Endothelial cell of umbilical vein (primary cell): ENCODE measurements around the gene ATP6V0D1. TPM values are rescaled to one million over a fixed set of nuclear protein-coding genes. Genes with fewer than 3 reads are reported as not detected.
A peak's percentile ranks its signal among the peaks of the same experiment; 100 is the strongest.

ENCODE experiments used
- BruUV-seq: library from RNA; stranded (reverse); fragments of 400-500 nt; replicated peaks from 2 replicates; lab custom pipeline; 2021; lab: Mats Ljungman, UMichigan
- CTCF ChIA-PET: fragments of 300-600, 350-600 bp; sonication (Branson Sonifier 250); formaldehyde crosslinking; loops from one replicate; lab custom pipeline; 2021; ENCODE audit warnings: antibody characterized with exemption, inconsistent platforms; lab: Charles Lee
- POLR2A ChIA-PET: fragments of 300-600, 350-600 bp; sonication (Branson Sonifier 250); formaldehyde crosslinking; loops from one replicate; lab custom pipeline; 2021; ENCODE audit warnings: antibody characterized with exemption, inconsistent platforms; lab: Charles Lee
- DNase-seq: peaks from one replicate; pipeline ENCODE4 v3.0.0-alpha.2; 2011; ENCODE audit warnings: low read depth, low spot score
- FAIRE-seq: peaks from 2 replicates; lab custom pipeline; 2011; peaks lifted over from hg19 to GRCh38; lab: Jason Lieb, UNC
- H2AFZ ChIP-seq: 2 replicates; pipeline ENCODE4 v1.6.0; 2012; ENCODE audit warnings: low read depth, low read length, control low read depth, inconsistent platforms
- H3K27ac ChIP-seq: 2 replicates; pipeline ENCODE4 v1.5.1; 2011; ENCODE audit warnings: low read depth, mild to moderate bottlenecking, control low read depth, low read length, moderate library complexity; ENCODE audit not compliant: insufficient read depth
- H3K27me3 ChIP-seq, 2 experiments: 2 replicates each; pipeline versions ENCODE4 v1.6.0 to v1.6.1; 2011; ENCODE audit warnings: low read length in 2 of 2, mixed read lengths in 1 of 2; ENCODE audit not compliant: control insufficient read depth in 2 of 2, insufficient read depth in 2 of 2
- H3K36me3 ChIP-seq, 2 experiments: 2 replicates in 1 of 2; 3 replicates in 1 of 2; pipeline ENCODE4 v1.5.1; 2011; ENCODE audit warnings: low read length in 2 of 2, mild to moderate bottlenecking in 1 of 2, moderate library complexity in 1 of 2; ENCODE audit not compliant: control insufficient read depth in 2 of 2, insufficient read depth in 2 of 2; ENCODE audit errors: extremely low read depth in 1 of 2
- H3K4me1 ChIP-seq: 3 replicates; pipeline ENCODE4 v1.5.1; 2011; ENCODE audit warnings: mild to moderate bottlenecking, low read length; ENCODE audit not compliant: control insufficient read depth, insufficient read depth; ENCODE audit errors: extremely low read depth
- H3K4me2 ChIP-seq: 2 replicates; pipeline ENCODE4 v1.6.1; 2011; ENCODE audit warnings: low read length, control low read depth, mixed read lengths; ENCODE audit not compliant: insufficient read depth
- H3K4me3 ChIP-seq, 3 experiments: fragments of 200-600 bp in 1 of 3; sonication (generic), shearing (Covaris generic) in 1 of 3; replicated peaks in 1 of 3; 2 replicates each; pipeline ENCODE4 v1.5.1; 2011 to 2016; ENCODE audit warnings: control low read depth in 3 of 3, low read length in 3 of 3, mild to moderate bottlenecking in 2 of 3, inconsistent platforms in 1 of 3, low read depth in 1 of 3, moderate library complexity in 1 of 3; ENCODE audit not compliant: insufficient read depth in 1 of 3
- H3K79me2 ChIP-seq: 2 replicates; pipeline ENCODE4 v1.6.0; 2012; ENCODE audit warnings: low read length, inconsistent platforms; ENCODE audit not compliant: control insufficient read depth, insufficient read depth
- H3K9ac ChIP-seq: replicated peaks from 2 replicates; pipeline ENCODE3; 2011; ENCODE audit warnings: low read length, control low read depth; ENCODE audit not compliant: insufficient read depth; ENCODE audit errors: extremely low read depth
- H3K9me1 ChIP-seq: replicated peaks from 3 replicates; pipeline ENCODE4 v1.6.0; 2011; ENCODE audit warnings: mild to moderate bottlenecking, low read length; ENCODE audit not compliant: control insufficient read depth, insufficient read depth; ENCODE audit errors: extremely low read depth
- H3K9me3 ChIP-seq: replicated peaks from 2 replicates; pipeline ENCODE4 v1.5.1; 2012; ENCODE audit warnings: low read length, inconsistent platforms; ENCODE audit not compliant: control insufficient read depth, insufficient read depth
- H4K20me1 ChIP-seq: replicated peaks from 2 replicates; pipeline ENCODE3; 2011; ENCODE audit warnings: mild to moderate bottlenecking, low read length; ENCODE audit not compliant: control insufficient read depth, insufficient read depth; ENCODE audit errors: extremely low read depth
- EZH2 ChIP-seq: IDR thresholded peaks from 2 replicates; pipeline ENCODE4 v1.6.1; 2012; ENCODE audit warnings: borderline replicate concordance, low read depth, mild to moderate bottlenecking, moderate library complexity, low read length, inconsistent platforms; ENCODE audit not compliant: severe bottlenecking
- FOS ChIP-seq: IDR thresholded peaks from 2 replicates; pipeline ENCODE4 v1.6.1; 2011; ENCODE audit warnings: mild to moderate bottlenecking, low read length, moderate library complexity, borderline replicate concordance; ENCODE audit not compliant: insufficient read depth
- GATA2 ChIP-seq: IDR thresholded peaks from 2 replicates; pipeline ENCODE4 v1.7.0; 2011; ENCODE audit warnings: low read depth, mild to moderate bottlenecking, moderate library complexity, mixed read lengths, low read length; ENCODE audit not compliant: insufficient read length, insufficient read depth
- JUN ChIP-seq: IDR thresholded peaks from 2 replicates; pipeline ENCODE4 v1.6.1; 2011; ENCODE audit warnings: borderline replicate concordance, low read depth; ENCODE audit not compliant: insufficient read length, insufficient read depth
- POLR2A ChIP-seq: IDR thresholded peaks from 2 replicates; pipeline ENCODE4 v1.6.1; 2012; ENCODE audit warnings: low read depth, mild to moderate bottlenecking, control low read depth, low read length
- POLR2AphosphoS5 ChIP-seq: IDR thresholded peaks from 2 replicates; pipeline ENCODE4 v1.6.1; 2012; ENCODE audit warnings: low read depth, mild to moderate bottlenecking, control low read depth, low read length, moderate library complexity; ENCODE audit not compliant: insufficient read depth
- dilution Hi-C: fragments of 300-500 bp; cut with MboI; formaldehyde crosslinking; loops from one replicate; pipeline ENCODE4 v1.15.0; 2019; ENCODE audit warnings: low sequenced_read_pairs; ENCODE audit not compliant: extremely low pct_ligation_motif_present
- intact Hi-C: fragments of 100-400 bp; cut with micrococcal nuclease; formaldehyde crosslinking; loops from one replicate; pipeline ENCODE4 v1.10.0; 2022
- polyA plus RNA-seq, 4 experiments: library from polyadenylated mRNA; depleted of rRNA in 3 of 4; stranded (reverse) in 3 of 4; unstranded in 1 of 4; fragments of >200 nt; gene quantifications; 2 replicates each; pipeline versions ENCODE4 v1.2.1 to v1.2.3, GENCODE V29; 2011 to 2012; ENCODE audit warnings: missing spikeins in 1 of 4
- total RNA-seq: library from RNA; stranded (reverse); gene quantifications from 2 replicates; pipeline ENCODE4 v1.2.3, GENCODE V29; 2021
- TF ChIP-seq, protein P1 (sequence below): IDR thresholded peaks from 2 replicates; pipeline ENCODE4 v1.6.1; 2011; ENCODE audit not compliant: insufficient read depth, insufficient read length

ATP6V0D1 gene
- total and polyA plus RNA-seq, 2 donors (not counting 3 experiments of a cell fraction or from before 2014, with no cell fraction given): 82.8 to 232 TPM

DNA sequence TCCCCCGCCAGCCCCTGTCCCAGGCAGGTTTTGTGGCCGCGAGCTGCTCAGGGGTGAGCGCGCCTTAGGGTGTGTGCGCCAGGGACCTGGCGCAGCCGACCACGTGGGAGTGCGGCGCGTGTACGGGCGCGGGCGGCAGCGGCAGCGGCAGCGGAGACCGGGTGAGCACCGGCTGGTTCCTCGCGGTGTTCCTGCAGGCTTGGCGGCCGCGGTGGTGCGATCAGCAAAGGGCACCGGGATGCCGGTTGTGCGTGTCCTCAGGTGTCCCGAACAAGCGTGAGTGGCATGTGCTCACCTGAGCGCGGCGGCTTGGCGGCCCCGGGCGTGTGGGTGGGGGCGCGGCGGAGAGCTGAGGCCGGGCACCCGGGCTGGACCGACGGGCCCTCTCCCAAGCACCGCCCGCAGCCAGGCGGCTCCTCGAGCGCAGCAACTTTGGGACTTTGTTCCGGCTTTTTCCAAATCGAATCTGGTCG is 50.4 kb downstream of the ATP6V0D1 start:
- Histone ChIP-seq H3K27ac (no peak overlapping the region), H3K79me2 (no peaks in the 10 kb centered on the region), H3K9ac (no peak overlapping the region), H3K4me1 (peaks cover 8% of the 10 kb centered on the region), H3K9me1 (no peaks in the 10 kb centered on the region), H3K4me2 (peak overlapping the region; percentile 10), H3K9me3 (no peaks in the 10 kb centered on the region), H2AFZ (peak overlapping the region; percentile 58), H3K27me3 (peaks cover 21 to 23% of the 10 kb centered on the region in 2 experiments), H3K4me3 (peak overlapping the region in 1 of 3 experiments; percentile 32), H3K36me3 (no peaks in the 10 kb centered on the region), H4K20me1 (no peaks in the 10 kb centered on the region)
- FAIRE-seq (peak; percentile 31), DNase-seq (no peak)
- ChIA-PET POLR2A (no interaction called here), CTCF (interaction anchor here (0.6 to 3.7 kb wide), 15 partner anchors 10 to 458 kb away, joined by 3 to 25 read pairs (median 4); no protein-coding TSS in a partner anchor)
- BruUV-seq: no TSS peak
- TF ChIP-seq POLR2AphosphoS5 (no peak), POLR2A (no peak), GATA2 (no peak), FOS (no peak), JUN (no peak), EZH2 (peak; percentile 91)
- TF ChIP-seq, protein P1, sequence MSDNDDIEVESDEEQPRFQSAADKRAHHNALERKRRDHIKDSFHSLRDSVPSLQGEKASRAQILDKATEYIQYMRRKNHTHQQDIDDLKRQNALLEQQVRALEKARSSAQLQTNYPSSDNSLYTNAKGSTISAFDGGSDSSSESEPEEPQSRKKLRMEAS: peak; percentile 13
- dilution Hi-C loops (no loop called here), intact Hi-C loops (no loop called here)
